Measurements from ENCODE around the gene OTOGL.

GRCh38 chr12:80170915-80171314 is 71.6 kb downstream of the OTOGL start:
- TF ChIP-seq POLR2A (IDR thresholded peaks at IDR 0.05) (no peak), CTCF (IDR thresholded peaks at IDR 0.05) (no peak)
